HG03139 (cell line): ENCODE results near the gene BCL2L2.

Experiments used
- ATAC-seq: cut with Tn5 transposase; IDR thresholded peaks from one replicate; pipeline ENCODE4 v1.9.1; 2021; ENCODE audit not compliant: unreplicated experiment

The BCL2L2 gene

DNA sequence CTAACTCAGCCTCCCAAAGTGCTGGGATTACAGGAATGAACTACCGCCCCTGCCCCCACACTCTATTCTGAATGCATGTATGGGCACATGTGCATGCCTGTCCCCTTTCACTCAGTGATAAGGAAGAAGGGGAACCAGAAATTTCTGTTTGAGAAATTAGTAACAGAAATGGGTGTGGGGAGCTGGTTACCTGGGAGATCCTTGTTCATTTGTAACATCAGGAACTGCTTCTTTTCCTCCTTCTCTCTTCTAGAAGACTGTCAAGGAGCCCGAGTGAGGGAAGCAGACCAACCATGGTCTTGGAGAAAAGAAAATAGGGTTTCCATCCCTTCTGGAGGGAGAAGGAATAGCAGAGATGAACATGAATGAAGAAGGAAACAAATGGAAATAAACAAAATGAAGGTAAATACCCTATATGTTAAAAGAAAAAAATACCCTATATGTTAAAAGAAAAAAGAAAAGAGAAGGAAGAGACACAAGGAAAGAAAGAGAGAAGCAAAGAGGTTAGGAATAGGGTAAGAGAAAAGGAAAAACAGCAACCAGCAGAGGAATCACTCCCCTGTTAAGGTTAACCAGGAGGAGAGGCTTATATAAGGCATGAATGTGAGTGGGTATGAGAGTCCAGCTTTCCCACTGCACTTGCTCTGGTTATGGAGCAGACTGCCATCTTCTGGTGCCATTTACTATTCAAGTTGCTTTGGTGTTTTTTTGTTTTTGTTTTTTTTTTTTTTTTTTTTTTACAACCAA is 7.2 kb upstream of the BCL2L2 start:
- no peak for ATAC-seq

GRCh38 chr14:23299986-23300686 is 6.5 kb upstream of the BCL2L2 start:
- no peak for ATAC-seq

DNA sequence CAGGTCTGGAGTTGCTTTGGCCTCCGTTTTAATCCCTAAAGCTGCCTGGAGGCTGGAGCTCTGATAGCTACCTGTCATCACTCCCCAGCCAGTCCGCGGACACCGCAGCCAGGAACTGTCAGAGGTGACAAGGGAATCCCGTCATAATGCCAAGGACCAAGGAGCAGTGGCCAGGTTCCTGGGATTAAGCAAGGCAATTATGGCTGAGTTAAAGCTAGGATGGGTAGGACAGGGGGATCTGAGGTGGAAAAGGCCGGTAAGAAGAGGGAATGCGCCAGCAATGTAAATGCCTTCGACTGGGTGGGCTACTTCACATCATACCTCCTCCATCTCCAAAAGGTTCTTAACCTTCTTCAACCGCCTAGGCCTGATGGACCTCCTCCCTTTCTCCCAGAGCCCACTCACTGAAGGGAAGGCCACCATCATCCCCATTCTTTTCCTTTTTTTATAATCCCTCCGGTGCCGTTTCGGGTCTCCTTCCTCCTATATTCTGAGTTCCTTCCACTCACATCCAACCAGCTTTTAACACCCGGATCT is 5.9 kb upstream of the BCL2L2 start:
- ATAC-seq, result no peak

DNA sequence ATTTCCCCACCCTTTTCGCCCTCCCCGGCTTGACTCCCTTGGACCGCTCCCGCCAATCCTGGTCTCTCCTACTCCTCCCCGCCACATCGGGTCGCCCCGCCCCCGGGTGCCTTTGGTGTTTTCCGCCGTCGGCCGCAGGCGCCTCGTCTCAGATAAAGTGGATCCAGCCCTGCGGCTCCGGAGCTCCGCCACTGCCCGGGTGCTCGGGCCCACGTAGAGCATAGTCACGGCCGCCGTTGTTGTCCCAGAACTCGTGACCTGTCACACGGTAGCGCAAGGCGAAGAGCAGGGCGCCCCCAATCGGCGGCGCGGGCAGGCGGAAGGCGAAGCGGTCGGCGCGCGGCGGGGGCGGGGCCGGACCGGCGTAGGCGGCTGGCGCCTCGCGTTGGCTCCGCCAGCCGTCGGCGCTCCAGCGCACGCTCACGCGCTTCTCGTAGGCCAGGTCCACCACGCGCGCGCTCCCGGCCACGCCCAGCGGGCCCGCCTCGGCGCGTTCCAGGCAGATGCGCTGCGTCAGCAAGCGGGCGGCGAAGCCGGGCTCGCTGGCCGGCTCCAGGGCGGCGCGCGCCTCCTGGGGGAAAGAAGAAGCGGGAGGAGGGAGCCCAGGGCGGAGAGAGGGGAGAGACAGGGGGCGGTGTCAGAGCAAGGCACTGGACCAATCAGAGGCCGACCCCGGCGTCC is 5.2 kb upstream of the BCL2L2 start:
- ATAC-seq, result peak; percentile 72

DNA sequence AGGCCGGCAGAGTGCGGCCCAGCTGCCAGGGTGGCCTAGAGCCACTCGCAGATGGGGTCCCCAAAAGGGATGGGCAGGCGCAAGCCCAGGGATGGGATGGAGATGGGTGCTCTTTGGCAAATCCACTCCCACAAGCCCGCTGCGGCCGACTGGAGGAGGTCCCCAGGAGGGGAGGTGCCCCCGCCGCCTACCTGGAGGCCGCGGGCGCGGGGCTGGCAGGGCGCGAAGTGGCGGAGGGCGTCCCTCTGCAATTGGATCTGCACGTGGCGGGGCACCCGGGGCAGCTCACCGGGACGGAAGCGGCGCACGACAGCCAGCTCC is 4.7 kb upstream of the BCL2L2 start:
- ATAC-seq, result peak; percentile 7

DNA sequence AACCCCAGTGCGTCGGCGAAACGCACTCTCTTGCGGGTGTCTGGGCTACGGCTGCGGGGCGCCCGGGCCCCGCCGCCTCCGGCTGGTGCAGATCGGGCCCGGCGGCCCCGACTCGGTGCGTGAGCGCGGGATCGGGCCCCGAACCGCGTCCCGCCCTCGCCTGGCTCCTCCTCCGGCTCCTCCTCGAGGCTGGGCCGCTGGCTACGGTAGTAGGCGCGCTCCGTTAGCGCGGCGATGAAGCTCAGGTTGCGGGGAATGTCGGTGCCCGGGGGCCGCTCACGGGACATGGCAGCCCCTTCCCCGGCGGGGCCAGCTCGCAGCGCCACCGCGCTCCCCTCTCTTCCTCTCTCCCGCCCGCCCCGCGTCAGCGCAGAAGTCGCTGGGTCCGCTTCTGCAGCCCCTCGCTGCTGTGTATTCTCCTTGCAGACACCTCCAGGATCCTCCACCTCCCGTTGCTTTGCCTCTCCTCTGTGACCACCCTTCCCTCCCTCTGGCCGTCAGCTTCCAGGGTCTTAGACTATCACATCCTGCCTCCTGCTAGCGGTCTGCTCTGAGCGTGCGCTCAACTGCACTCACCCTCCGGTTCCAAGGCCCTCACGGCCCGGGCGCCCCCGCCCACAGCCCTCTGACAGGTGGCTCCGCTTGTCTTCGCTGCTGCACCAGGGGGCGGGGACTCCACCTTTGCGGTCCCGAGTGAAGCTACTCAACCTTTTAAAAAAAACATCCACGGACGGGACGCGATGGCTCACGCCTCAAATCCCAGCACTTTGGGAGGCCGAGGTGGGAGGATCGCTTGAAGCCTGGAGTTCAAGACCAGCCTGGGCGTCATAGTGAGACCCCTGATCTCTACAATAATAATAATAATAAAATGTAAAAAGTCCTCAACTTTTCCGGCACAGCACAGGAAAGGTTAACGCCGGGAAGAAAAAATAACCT is 4.1 kb upstream of the BCL2L2 start, which contains the start of gene PPP1R3E:
TSS of gene PPP1R3E (minus strand) at position 570 of the 936 bp plus-strand sequence. CDS start at position 287, 283 bp downstream.
- ATAC-seq, result peak; percentile 23

- ATAC-seq, result no peak
Observed at GRCh38 chr14:23307146-23307530, 505 bp downstream of the BCL2L2 start.

DNA sequence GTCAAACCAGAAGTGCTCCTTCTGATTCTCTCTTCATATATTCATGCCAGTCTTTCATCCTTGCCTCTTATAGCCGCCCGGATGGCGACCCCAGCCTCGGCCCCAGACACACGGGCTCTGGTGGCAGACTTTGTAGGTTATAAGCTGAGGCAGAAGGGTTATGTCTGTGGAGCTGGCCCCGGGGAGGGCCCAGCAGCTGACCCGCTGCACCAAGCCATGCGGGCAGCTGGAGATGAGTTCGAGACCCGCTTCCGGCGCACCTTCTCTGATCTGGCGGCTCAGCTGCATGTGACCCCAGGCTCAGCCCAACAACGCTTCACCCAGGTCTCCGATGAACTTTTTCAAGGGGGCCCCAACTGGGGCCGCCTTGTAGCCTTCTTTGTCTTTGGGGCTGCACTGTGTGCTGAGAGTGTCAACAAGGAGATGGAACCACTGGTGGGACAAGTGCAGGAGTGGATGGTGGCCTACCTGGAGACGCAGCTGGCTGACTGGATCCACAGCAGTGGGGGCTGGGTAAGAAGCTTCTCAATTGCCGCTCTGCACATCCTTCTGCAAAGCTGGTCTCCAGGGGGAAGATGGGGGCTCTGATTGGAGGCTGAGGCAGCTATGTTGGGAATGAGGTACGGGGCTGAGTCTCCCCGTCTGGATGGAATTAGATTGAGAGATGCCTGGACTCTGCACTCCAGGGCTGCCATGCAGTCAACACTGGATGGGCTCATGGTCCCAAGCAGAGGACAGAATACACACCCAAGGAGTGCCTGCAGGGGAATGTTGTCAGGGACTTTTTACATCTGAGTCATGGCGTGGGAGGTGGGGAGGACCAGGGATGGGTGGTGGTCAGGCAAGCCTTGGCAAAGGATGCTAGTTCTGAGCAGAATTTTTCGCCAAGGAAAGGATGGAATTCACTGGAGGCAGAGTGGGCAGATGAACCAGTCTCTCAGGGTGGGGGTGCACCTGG is 1.3 kb downstream of the BCL2L2 start:
- no peak for ATAC-seq

- ATAC-seq, result no peak
Observed at GRCh38 chr14:23308721-23309445, 2.2 kb downstream of the BCL2L2 start.

DNA sequence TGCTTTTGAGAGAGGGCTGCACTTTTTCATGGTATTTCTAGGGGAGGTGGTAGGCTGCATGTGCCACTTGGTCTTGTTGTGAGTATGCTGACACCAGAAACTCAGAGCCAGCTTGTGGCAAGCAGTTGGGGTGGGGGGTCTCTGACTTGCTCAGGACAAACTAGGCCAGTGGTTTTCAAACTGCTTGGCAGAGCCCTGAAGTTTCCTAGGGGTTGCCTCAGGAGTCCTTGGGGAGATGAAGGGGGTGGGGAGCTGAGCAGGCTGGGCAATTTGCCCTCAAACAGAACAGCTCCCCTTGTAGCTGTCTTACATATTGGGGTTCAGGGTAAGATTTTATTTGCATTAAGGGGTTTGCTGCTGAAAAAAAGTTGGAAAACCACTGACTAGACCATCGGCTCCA is 3.9 kb downstream of the BCL2L2 start:
- no peak for ATAC-seq

GRCh38 chr14:23316300-23316699 is 9.7 kb downstream of the BCL2L2 start:
- ATAC-seq, result no peak

- no peak for ATAC-seq
Observed at GRCh38 chr14:23319746-23320583, 13.3 kb downstream of the BCL2L2 start.

- peak; percentile 82 for ATAC-seq
Observed at GRCh38 chr14:23320584-23321571, 14.2 kb downstream of the BCL2L2 start, which contains the start of gene PABPN1. Gene PABPN1, plus strand, starts transcription at chr14:23321457. Its CDS starts 13 bp downstream, at chr14:23321470.

DNA sequence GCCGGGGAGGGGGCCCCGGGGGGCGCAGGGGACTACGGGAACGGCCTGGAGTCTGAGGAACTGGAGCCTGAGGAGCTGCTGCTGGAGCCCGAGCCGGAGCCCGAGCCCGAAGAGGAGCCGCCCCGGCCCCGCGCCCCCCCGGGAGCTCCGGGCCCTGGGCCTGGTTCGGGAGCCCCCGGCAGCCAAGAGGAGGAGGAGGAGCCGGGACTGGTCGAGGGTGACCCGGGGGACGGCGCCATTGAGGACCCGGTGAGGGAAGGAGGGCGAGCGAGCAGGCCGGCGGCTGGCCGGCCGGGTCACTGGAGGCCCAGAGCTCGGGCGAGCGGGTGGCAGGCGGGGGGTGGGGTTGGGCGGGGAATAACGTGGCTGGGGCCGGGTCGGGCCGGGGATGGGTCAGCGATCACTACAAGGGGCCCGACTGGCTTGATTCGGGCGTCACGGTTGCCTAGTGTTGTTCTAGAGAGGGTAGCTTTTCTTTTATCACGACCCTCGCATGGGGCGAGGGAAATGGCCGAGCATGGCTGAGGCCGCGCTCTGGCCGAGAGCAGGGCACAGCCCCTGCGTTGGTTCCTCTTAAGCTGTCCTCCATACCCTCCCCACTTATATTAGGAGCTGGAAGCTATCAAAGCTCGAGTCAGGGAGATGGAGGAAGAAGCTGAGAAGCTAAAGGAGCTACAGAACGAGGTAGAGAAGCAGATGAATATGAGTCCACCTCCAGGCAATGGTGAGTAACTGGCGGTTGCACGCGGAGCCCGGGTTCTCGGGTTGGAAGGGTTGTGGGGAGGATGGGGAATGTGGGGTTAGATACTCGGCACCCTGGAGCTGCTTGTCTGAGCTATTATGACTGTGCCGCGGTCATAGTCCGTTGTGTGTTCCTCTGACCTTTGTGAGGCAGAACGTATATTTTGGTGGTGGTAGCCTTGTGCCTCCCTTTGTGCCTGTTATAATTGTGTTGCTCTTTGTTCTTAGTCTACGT is 15.2 kb downstream of the BCL2L2 start:
- ATAC-seq, result no peak
